Activated B cell treated with CpG ODN at 0.5 μM for 24 hours (primary cell): ENCODE results near the gene PHETA2. TPM values are rescaled to one million over a fixed set of nuclear protein-coding genes. Genes with fewer than 3 reads are reported as not detected.

Experiments
- ATAC-seq: fragments of 200-7000 bp; cut with Tn5 transposase; one replicate; pipeline ENCODE4 v1.10.0; 2021; ENCODE audit warnings: low read depth, mild to moderate bottlenecking, moderate library complexity
- CTCF ChIA-PET: fragments of 350-600 bp; sonication (Branson Sonifier 250); formaldehyde crosslinking; loops from one replicate; lab custom pipeline; 2021; ENCODE audit warnings: antibody characterized with exemption; lab: Charles Lee
- POLR2A ChIA-PET: fragments of 350-600 bp; sonication (Branson Sonifier 250); formaldehyde crosslinking; loops from one replicate; lab custom pipeline; 2021; ENCODE audit warnings: antibody characterized with exemption; lab: Charles Lee
- DNase-seq: peaks from one replicate; pipeline ENCODE4 v3.0.0; 2022
- H3K27ac Mint-ChIP-seq: one replicate; pipeline ENCODE4 v1.8.0; 2020; ENCODE audit warnings: mixed read lengths
- H3K27me3 Mint-ChIP-seq: one replicate; pipeline ENCODE4 v1.8.0; 2021; ENCODE audit warnings: mixed read lengths
- H3K36me3 Mint-ChIP-seq: one replicate; pipeline ENCODE4 v1.8.0; 2021; ENCODE audit warnings: low read depth, mixed read lengths
- H3K4me1 Mint-ChIP-seq: one replicate; pipeline ENCODE4 v1.8.0; 2021; ENCODE audit warnings: mixed read lengths
- H3K4me3 Mint-ChIP-seq: one replicate; pipeline ENCODE4 v1.8.0; 2020; ENCODE audit warnings: mild to moderate bottlenecking, mixed read lengths
- H3K9me3 Mint-ChIP-seq: one replicate; pipeline ENCODE4 v1.8.0; 2020; ENCODE audit warnings: mixed read lengths
- intact Hi-C: fragments of 100-400 bp; cut with micrococcal nuclease; formaldehyde crosslinking; loops from one replicate; pipeline ENCODE4 v1.15.1; 2024
- total RNA-seq: library from RNA; stranded (reverse); gene quantifications from 2 replicates; pipeline ENCODE4 v1.2.3, GENCODE V29; 2022
- TF ChIP-seq, protein P1 (sequence below): fragments of 200-600 bp; IDR thresholded peaks from one replicate; pipeline ENCODE4 v1.8.0; 2022; ENCODE audit warnings: antibody characterized with exemption, mild to moderate bottlenecking

PHETA2 gene
- total RNA-seq, 1 donor from 2014 or later = 2.7 TPM

DNA sequence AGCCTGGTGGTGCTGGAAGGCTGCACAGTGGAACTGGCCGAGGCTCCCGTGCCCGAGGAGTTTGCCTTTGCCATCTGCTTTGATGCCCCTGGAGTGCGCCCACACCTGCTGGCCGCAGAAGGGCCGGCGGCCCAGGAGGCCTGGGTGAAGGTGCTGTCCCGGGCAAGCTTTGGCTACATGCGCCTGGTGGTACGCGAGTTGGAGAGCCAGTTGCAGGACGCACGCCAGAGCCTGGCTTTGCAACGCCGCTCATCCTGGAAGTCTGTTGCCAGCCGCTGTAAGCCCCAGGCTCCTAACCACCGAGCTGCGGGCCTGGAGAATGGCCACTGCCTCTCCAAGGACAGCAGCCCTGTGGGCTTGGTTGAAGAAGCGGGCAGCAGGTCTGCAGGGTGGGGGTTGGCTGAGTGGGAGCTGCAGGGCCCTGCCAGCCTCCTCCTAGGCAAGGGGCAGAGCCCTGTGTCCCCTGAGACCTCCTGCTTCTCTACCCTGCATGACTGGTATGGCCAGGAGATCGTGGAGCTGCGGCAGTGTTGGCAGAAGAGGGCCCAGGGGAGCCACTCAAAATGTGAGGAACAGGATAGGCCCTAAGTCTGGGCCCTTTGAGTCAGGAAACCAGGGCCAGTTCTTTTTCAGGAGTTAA, 3.6 kb downstream of the PHETA2 start:
- no peak for DNase-seq
- Mint-ChIP-seq H3K36me3 (peaks cover 19% of the 10 kb centered on the region), H3K4me3 (no peak overlapping the region), H3K27me3 (no peaks in the 10 kb centered on the region), H3K27ac (no peak overlapping the region), H3K4me1 (peaks cover 40% of the 10 kb centered on the region), H3K9me3 (no peaks in the 10 kb centered on the region)
- CTCF ChIA-PET = no interaction called here
- TF ChIP-seq, protein P1, sequence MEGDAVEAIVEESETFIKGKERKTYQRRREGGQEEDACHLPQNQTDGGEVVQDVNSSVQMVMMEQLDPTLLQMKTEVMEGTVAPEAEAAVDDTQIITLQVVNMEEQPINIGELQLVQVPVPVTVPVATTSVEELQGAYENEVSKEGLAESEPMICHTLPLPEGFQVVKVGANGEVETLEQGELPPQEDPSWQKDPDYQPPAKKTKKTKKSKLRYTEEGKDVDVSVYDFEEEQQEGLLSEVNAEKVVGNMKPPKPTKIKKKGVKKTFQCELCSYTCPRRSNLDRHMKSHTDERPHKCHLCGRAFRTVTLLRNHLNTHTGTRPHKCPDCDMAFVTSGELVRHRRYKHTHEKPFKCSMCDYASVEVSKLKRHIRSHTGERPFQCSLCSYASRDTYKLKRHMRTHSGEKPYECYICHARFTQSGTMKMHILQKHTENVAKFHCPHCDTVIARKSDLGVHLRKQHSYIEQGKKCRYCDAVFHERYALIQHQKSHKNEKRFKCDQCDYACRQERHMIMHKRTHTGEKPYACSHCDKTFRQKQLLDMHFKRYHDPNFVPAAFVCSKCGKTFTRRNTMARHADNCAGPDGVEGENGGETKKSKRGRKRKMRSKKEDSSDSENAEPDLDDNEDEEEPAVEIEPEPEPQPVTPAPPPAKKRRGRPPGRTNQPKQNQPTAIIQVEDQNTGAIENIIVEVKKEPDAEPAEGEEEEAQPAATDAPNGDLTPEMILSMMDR = no peak
- intact Hi-C loops = loop anchor here (2.0 kb wide), 2 partner anchors 79 to 245 kb away; partner anchors contain the start of genes SREBF2 and WBP2NL
- no peak for ATAC-seq
- POLR2A ChIA-PET = interaction anchor here (1.0 to 4.3 kb wide), 4 partner anchors 7 to 153 kb away, joined by 4 to 174 read pairs (median 30); partner anchors contain the start of genes NAGA and NDUFA6

DNA sequence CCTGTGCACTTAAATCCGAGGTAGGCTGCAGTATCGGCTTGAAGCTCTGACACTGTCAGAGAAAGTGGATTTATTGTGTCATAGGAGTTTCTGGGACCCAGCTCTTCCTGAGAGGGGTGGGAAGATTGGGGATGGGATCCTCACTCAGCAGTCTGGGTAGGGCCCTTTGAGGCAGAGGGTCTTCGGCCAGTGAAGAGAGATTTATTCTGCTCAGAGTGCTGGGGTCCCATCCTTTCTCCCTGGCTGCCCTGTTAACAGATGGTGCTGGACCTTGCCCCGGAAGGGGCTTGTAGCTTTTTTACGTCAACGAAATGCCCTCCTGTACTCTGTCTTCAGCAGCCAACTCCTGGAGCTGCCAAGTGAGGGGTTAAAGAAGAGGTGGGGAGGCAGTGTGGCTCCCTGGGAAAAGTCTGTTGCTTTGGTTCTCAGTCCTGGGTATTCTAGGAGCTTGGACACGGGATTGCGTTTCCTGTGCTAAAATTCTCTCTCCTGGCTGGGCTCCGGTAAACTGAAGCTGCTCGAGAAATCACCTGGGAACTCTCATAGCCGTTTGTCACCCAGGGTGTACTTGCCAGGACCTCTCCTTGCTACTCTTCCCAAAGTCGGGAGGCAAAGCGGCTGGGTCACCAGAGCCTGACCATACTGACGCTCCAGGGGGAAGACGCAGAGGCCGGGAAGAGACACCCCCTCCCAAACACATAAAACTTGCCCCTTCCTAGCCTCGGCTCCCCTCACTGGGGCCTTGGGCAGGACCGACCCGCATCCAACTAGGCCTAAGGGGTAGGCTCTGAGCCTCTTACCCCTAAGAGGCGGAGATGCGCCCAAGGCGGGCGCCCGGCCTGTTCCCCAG, 4.6 kb downstream of the PHETA2 start:
- Mint-ChIP-seq H3K9me3 (no peaks in the 10 kb centered on the region), H3K27ac (peak overlapping the region; percentile 97), H3K27me3 (no peaks in the 10 kb centered on the region), H3K4me3 (peak overlapping the region; percentile 95), H3K36me3 (peaks cover 25% of the 10 kb centered on the region), H3K4me1 (peaks cover 38% of the 10 kb centered on the region)
- no peak for DNase-seq
- ATAC-seq = no peak
- CTCF ChIA-PET = interaction anchor here (0.7 to 3.2 kb wide), 2 partner anchors 12 to 110 kb away, joined by 3 to 17 read pairs; partner anchors contain the start of gene NDUFA6
- POLR2A ChIA-PET = interaction anchor here (0.6 to 4.3 kb wide), 23 partner anchors 8 to 536 kb away, joined by 3 to 174 read pairs (median 4); partner anchors contain the start of genes NAGA, NDUFA6, POLDIP3 and SNU13
- TF ChIP-seq, protein P1 = no peak
- intact Hi-C loops = loop anchor here (1.0 to 2.0 kb wide), 3 partner anchors 8 to 246 kb away; partner anchors contain the start of genes NAGA, SREBF2 and WBP2NL

DNA sequence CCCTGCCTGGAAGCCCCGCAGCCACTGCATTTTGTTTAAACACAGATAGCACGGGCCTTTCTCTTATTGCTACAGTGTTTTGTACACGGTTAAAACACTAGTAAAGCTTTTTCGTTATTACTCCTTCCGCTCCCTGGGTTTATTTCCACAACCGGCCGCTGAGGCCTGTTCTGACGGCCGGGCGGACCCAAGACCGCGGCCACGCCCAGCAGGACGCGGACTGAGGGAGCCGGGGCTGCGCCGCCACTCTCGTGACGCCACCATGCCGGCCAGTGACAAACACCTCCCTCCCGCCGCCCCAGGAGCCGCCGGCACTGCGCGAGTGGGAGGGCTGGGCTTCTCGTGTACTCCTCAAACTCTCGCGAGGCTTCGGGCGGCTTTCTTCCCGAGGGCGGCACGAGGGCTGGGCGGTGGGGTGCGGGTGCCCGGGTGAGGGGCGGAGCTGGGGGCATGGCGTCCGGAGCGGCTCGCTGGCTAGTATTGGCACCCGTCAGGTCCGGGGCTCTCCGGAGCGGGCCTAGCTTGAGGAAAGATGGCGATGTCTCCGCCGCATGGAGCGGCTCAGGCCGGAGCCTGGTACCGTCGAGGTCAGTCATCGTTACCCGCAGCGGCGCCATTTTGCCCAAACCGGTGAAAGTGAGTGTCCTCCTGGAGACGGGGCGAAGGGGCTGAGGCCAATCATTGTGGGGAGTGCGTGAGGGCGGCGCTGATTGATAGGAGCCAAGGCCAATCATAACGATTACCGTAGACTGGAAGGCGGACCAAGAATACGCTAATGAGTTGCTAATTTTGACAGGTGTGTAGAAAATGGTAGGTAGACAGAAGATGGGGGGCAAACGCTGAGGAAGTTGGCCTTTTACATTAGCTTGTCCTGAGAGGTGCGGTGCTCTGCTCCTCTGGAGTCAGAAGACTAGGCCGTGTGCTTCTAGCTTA, 5.5 kb downstream of the PHETA2 start, which contains the start of gene SMDT1:
Gene SMDT1, plus strand, starts transcription at position 382 of the 933 bp plus-strand sequence. Its CDS starts 69 bp downstream, at position 451.
- H3K4me3 Mint-ChIP-seq = peak within 1 kb of the TSS; percentile 95
- TF ChIP-seq, protein P1 = no peak
- ChIA-PET CTCF (interaction anchor here (0.7 to 3.2 kb wide), 3 partner anchors 11 to 111 kb away, joined by 3 to 17 read pairs (median 3); partner anchors contain the start of gene NDUFA6), POLR2A (interaction anchor here (0.5 to 4.3 kb wide), 36 partner anchors 9 to 1038 kb away, joined by 3 to 174 read pairs (median 4); partner anchors contain the start of genes CENPM, NAGA, NDUFA6 and POLDIP3)
- peak within 1 kb of the TSS; percentile 97 for H3K27ac Mint-ChIP-seq
- H3K9me3 Mint-ChIP-seq = no peaks in the 10 kb centered on the region
- ATAC-seq (peak; percentile 89), DNase-seq (peak; percentile 97)
- intact Hi-C loops = loop anchor here (1.0 to 10.0 kb wide), 5 partner anchors 9 to 275 kb away; partner anchors contain the start of genes CCDC134, NAGA, NDUFA6 and SREBF2
- no peaks in the 10 kb centered on the region for H3K27me3 Mint-ChIP-seq
- peaks cover 38% of the 10 kb centered on the region for H3K4me1 Mint-ChIP-seq
- peaks cover 34% of the 10 kb centered on the region for H3K36me3 Mint-ChIP-seq

DNA sequence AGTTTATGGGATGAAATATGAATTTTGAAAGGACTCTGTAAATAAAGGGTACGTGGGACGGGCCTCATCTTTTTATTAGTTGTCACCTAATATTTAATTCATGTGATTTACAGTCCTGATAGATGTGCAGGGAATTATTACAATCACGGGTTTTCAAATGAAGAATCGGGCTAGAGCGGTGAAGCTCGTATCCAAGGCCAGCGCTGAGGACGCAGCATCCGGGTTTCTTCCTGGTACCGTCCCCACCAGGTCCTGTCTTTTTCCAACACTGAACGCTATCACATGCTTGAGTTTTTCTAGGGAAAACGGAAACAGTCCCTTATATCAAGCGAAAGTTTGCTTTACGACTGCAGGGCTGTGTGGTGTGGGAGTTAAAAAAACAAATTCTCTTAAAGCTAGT, 6.2 kb downstream of the PHETA2 start:
- no peak for DNase-seq
- Mint-ChIP-seq H3K27me3 (no peaks in the 10 kb centered on the region), H3K36me3 (peaks cover 41% of the 10 kb centered on the region), H3K4me1 (peaks cover 35% of the 10 kb centered on the region), H3K9me3 (no peaks in the 10 kb centered on the region), H3K4me3 (peak overlapping the region; percentile 95), H3K27ac (peak overlapping the region; percentile 97)
- CTCF ChIA-PET = interaction anchor here (1.1 to 3.2 kb wide), 2 partner anchors 10 to 112 kb away, joined by 3 to 17 read pairs; partner anchors contain the start of gene NDUFA6
- no peak for ATAC-seq
- TF ChIP-seq, protein P1 = no peak
- intact Hi-C loops = loop anchor here (1.0 to 10.0 kb wide), 2 partner anchors 10 to 275 kb away; partner anchors contain the start of genes CCDC134 and NDUFA6
- POLR2A ChIA-PET = interaction anchor here (0.6 to 4.3 kb wide), 20 partner anchors 9 to 930 kb away, joined by 3 to 174 read pairs (median 6); partner anchors contain the start of genes CENPM, NAGA, NDUFA6 and POLDIP3
